ENCODE data around the gene TRMT112.

- no peak for TF ChIP-seq CEBPB (IDR thresholded peaks at IDR 0.05; ENCODE audit: low read depth, low read length)
- TF ChIP-seq YY1 (IDR thresholded peaks at IDR 0.05; ENCODE audit: low read depth, low read length), result no peak
Observed at GRCh38 chr11:64292460-64293254, 24.7 kb downstream of the TRMT112 start.
